22Rv1 (cell line): ENCODE data around the gene RUFY2.

Experiments
- CTCF ChIP-seq: fragments of 450-650 bp; IDR thresholded peaks from 2 replicates; pipeline ENCODE4 v1.5.1; 2017; ENCODE audit warnings: mild to moderate bottlenecking
- ZFX ChIP-seq: fragments of 450-650 bp; IDR thresholded peaks from 2 replicates; pipeline ENCODE4 v1.6.1; 2017; ENCODE audit warnings: antibody characterized with exemption, borderline replicate concordance

DNA sequence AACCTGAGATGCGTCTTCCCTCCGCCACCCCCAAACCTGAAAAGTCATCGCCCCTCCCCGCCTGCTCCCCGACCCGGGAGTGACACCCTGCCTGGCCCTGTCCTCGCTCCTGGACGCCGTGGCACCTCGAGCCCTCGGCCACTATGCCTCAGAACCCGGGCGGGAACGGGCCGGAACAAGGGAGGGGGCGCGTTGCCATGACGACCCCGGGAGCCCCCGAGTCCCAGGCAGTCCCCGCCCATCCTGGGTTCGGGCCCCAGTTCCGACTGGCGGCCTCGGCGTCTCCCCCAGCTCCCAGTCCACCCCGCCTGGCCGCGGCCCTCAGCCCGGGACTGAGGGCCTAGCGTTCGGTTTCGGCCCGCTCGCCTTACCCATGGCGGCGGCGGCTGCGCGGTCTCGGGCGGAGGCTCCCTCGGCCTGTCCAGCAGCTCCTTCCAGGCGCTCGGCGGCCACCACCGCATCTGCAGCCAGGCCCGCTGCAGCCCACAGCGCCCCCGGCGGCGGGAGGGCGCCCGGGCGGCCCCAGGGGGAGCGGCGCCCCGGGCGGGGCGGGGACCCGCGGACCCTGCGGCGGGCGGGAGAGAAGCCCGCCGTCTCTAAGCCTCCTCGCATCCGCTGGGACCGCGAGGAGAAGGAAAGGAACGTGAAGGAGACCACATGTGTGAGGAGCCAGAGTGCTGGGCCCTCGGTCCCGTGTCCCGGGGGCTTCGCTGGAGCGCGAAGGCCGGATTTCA lies at the start of gene RUFY2:
- TF ChIP-seq CTCF = peak; percentile 98
- no peak for TF ChIP-seq ZFX
